Activated CD4-positive, alpha-beta T cell treated with anti-CD3 and anti-CD28 coated beads for 4 hours (primary cell): ENCODE results near the gene SORL1-AS1.

Experiments
- DNase-seq, 2 donors: peaks; one replicate each; pipeline ENCODE4 v3.0.0-alpha.2; 2020

Gene SORL1-AS1

DNA sequence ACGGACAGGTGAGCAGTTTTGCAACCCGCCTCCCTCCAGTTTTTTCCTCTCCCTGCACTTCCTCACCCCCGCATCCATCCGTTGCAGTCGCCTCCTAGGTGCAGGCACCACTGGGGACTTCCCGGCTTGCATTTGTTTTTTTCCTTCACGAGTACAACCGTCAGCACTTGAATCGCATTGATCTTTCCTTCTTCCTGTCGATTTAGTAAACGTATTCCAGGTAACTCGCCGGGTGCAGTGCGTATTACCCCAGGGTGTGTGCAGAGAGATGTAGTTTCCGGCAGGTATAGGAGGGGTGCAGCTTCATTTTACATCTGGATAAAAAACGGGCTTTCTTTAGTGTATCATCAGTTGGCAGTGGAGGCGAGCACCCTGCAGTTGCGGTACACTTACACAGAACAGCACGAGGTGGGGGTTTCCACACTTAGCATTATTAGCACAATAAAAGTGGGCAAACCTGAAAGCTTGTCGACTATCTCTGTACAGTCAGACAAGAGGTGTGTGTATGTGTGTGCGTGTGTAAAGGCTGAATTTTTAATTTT, at the start of gene SORL1-AS1:
Gene SORL1-AS1 (minus strand): TSS at position 359 of the 542 bp plus-strand sequence.
- DNase-seq, result peak; percentile 67 to 73

DNA sequence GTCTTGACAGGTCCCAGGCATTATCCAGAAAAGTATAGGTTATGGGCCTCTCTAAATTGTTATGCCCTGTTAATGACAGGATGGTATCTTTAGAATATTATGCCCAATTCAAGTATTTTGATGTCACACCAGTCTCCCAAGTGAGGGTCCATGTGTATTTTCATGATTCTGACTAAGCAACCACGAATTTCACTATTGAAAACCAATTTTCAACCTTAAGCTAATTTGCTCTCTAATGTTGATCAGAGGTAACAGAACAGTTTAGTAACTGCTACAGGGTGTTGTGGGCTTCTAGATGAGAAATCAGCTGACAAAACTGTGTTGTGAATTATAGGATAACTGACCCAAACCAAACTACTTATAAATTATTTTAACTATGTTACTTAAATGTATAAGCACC, 48.0 kb upstream of the SORL1-AS1 start:
- no peak for DNase-seq

GRCh38 chr11:121500275-121500674, 47.5 kb upstream of the SORL1-AS1 start:
- no peak for DNase-seq

- DNase-seq, result no peak
These were observed 46.6 kb upstream of the SORL1-AS1 start for GRCh38 chr11:121499405-121499804.

GRCh38 chr11:121497176-121497998, 44.6 kb upstream of the SORL1-AS1 start:
- no peak for DNase-seq

- peak; percentile 70 to 71 for DNase-seq
These were observed 41.8 kb upstream of the SORL1-AS1 start for GRCh38 chr11:121494355-121495099.

- DNase-seq, result no peak
These were observed 37.1 kb upstream of the SORL1-AS1 start for GRCh38 chr11:121489823-121490222.

- no peak for DNase-seq
These were observed 35.9 kb upstream of the SORL1-AS1 start for GRCh38 chr11:121488641-121489040.

- DNase-seq, result no peak
These were observed 35.4 kb upstream of the SORL1-AS1 start for GRCh38 chr11:121488170-121488569.

- no peak for DNase-seq
These were observed 34.4 kb upstream of the SORL1-AS1 start for GRCh38 chr11:121487191-121487590.

GRCh38 chr11:121486054-121486453, 33.3 kb upstream of the SORL1-AS1 start:
- DNase-seq, result no peak

DNA sequence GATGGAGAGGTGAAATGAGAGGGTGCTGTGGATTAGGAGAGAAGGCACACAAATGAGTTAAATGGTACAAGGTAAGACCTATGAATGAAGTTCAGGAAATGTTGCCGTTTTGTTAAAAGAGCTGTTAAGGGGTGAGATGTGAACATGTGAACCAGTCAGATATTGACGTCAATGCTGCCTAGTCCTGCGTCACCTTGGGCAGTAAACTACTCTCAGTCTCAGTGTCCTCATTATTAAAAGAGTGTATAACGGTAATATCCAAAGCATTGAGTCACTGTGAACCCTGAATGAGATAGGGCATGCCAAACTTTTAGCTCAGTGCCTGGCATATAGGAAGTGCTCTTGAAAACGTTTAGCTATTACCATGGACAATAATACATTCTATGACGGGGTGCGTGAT, 32.4 kb upstream of the SORL1-AS1 start:
- DNase-seq, result no peak

- DNase-seq, result no peak
These were observed 31.2 kb upstream of the SORL1-AS1 start for GRCh38 chr11:121483805-121484480.

DNA sequence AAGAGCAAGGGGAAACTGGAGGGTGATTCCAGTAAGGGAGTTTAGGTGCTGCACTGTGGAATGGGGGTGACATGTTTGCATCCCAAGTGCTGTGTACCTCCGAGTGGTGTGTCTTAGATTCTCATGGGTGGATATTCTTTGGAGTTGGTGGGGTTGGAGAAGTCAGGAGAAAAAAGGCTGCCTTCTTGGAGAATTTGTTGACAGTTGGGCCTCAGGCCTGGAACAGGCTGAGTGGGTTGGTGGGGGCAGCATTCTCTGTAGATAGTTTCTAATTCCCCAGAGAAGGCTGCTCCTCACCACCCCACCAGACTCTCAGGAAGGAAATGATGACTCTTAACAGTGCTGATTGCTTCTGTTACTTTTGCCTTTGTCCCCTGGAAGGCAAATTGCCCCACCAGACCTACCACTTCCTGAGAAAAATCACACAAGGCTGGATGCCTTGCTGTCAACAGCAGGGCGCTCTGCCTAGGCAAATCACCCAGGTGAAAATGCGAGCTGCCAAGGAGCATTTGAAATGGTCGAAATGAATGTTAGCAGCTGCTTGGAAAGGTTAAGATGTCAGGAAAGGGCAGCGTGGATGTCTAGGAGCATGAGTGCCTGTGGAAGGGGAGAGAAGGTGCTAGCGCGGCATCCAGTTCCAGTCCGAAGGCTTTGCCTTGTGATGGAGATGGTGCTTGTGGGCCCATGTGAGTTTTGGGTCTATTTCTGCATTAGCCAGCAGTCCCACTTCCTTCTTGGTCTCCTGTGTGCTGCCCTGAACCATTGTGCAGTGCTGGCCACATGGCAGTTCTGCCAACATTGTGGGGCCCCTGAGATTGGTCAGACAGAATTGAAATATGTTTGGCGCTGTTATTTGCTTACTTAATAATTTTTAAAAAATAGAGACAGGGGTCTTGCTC, 29.7 kb upstream of the SORL1-AS1 start:
- DNase-seq, result peak; percentile 56 to 60

DNA sequence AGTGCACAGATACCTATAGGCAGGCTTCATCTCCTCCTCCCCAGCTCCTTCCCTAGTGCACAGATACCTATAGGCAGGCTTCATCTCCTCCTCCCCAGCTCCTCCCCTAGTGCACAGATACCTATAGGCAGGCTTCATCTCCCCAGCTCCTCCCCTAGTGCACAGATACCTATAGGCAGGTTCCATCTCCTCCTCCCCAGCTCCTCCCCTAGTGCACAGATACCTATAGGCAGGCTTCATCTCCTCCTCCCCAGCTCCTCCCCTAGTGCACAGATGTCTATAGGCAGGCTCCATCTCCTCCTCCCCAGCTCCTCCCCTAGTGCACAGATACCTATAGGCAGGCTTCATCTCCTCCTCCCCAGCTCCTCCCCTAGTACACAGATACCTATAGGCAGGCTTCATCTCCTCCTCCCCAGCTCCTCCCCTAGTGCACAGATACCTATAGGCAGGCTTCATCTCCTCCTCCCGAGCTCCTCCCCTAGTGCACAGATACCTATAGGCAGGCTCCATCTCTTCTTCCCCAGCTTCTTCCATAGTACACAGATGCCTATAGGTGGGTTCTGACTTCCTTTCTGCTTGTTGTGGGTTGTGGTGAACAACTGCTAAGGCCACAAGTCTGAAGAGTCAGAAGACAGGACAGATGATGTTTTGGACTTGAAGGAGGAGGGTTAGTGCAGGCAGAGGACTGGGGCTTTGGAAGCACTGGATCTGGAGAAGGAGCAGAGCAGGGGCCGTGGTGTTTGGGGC, 28.9 kb upstream of the SORL1-AS1 start:
- peak in 1 of 2 donors; percentile 12 for DNase-seq

GRCh38 chr11:121479698-121480238, 27.0 kb upstream of the SORL1-AS1 start:
- no peak for DNase-seq

- no peak for DNase-seq
These were observed 26.3 kb upstream of the SORL1-AS1 start for GRCh38 chr11:121478895-121479697.

- no peak for DNase-seq
These were observed 25.6 kb upstream of the SORL1-AS1 start for GRCh38 chr11:121478226-121478894.

DNA sequence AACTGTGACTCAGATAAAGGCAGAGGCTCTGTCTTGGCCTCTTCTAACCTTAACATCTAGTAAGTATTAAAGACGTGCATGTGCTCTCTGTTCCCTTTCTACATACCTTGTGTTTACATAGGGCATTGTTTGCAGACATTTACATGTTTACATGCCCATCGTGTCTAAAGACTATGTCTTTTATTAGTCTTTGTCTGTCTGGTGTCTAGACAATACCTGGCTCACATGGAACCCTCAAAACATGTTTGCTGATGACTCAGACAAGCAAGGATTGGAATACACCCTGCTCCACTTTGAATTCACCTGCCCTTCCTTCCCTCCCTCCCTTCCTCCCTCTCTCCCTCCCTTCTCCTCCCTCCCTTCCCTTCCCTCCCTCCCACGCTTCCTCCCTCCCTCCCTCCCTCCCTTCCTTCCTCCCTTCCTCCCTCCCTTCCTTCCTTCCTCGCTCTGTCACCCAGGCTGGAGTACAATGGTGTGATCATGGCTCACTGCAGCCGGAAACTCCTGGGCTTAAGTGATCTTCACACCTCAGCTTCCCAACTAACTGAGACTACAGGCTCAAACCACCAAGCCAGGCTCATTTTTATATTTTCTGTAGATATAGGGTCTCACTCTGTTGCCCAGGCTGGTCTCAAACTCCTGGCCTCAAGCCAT, 23.7 kb upstream of the SORL1-AS1 start:
- no peak for DNase-seq
